ENCODE measurements around the gene TBL1Y. TPM values are rescaled to one million over a fixed set of nuclear protein-coding genes. Genes with fewer than 3 reads are reported as not detected.
"Not testable (repeated sequence)": the region's sequence is repeated elsewhere in the genome, so short reads cannot be mapped to it uniquely, and the experiment has no call there.

The TBL1Y gene
- total and polyA plus RNA-seq, 2 donors from 2014 or later: 0.54 TPM; not detected in 1

DNA sequence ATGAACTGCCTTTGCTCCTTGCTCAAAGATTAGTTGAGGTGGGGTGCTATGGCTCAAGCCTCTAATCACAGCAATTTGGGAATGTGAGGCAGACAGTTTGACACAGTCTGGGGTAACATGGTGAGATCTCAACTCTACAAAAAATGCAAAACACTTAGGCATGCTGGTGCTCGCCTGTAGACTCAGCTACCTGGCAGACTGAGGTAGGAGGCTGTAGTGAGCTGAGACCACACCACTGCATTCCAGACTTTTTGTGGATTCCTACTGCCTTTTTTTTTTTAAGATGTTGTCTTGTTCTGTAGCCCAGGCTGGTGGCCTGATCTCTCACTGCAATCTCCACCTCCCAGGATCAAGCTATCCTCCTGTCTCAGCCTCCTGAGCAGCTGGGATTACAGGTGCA lies 2.9 kb upstream of the TBL1Y start:
- no peak for FAIRE-seq
- no peaks in the 10 kb centered on the region for H3K36me3 ChIP-seq (ENCODE audit: control insufficient read depth in 2 of 3, insufficient read depth in 3 of 3, low read length in 3 of 3)
- TF ChIP-seq, protein P1, sequence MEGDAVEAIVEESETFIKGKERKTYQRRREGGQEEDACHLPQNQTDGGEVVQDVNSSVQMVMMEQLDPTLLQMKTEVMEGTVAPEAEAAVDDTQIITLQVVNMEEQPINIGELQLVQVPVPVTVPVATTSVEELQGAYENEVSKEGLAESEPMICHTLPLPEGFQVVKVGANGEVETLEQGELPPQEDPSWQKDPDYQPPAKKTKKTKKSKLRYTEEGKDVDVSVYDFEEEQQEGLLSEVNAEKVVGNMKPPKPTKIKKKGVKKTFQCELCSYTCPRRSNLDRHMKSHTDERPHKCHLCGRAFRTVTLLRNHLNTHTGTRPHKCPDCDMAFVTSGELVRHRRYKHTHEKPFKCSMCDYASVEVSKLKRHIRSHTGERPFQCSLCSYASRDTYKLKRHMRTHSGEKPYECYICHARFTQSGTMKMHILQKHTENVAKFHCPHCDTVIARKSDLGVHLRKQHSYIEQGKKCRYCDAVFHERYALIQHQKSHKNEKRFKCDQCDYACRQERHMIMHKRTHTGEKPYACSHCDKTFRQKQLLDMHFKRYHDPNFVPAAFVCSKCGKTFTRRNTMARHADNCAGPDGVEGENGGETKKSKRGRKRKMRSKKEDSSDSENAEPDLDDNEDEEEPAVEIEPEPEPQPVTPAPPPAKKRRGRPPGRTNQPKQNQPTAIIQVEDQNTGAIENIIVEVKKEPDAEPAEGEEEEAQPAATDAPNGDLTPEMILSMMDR (IDR thresholded peaks at IDR 0.05; ENCODE audit: borderline replicate concordance, extremely low read depth, insufficient read depth): no peak
- no peak for DNase-seq
- H3K9ac ChIP-seq (ENCODE audit: low read length in 3 of 3): no peak overlapping the region
- H3K27ac ChIP-seq (ENCODE audit: low read depth in 2 of 2, low read length in 2 of 2): no peak overlapping the region
- H3K9me3 ChIP-seq (ENCODE audit: control insufficient read depth in 2 of 3, insufficient read depth in 1 of 3, low read length in 3 of 3): no peaks in the 10 kb centered on the region
- H3K4me3 ChIP-seq (ENCODE audit: low read length in 3 of 3): no peak overlapping the region
- intact Hi-C loops (cut with DNase I): no loop called here
- H3K27me3 ChIP-seq (ENCODE audit: control insufficient read depth, insufficient read depth, low read length): no peaks in the 10 kb centered on the region
- no peaks in the 10 kb centered on the region for H3K4me1 ChIP-seq (ENCODE audit: control insufficient read depth in 2 of 3, insufficient read depth in 2 of 3, low read depth in 1 of 3, low read length in 3 of 3)

DNA sequence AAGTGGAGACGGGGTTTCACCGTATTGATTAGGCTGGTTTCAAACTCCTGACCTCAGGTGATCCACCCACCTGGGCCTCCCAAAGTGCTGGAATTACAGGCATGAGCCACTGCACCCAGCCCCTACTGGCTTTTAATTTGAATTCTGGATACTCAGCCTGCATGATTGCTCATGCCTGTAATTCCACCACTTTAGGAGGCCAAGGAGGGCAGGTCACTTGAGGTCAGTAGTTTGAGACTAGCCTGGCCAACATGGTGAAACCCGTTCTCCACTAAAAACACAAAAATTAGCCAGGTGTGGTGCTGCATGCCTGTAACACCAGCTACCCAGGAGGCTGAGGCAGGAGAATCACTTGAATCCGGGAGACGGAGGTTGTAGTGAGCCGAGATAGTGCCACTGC lies 2.5 kb upstream of the TBL1Y start:
- H3K36me3 ChIP-seq (ENCODE audit: control insufficient read depth in 2 of 3, insufficient read depth in 3 of 3, low read length in 3 of 3); H3K4me1 ChIP-seq (ENCODE audit: control insufficient read depth in 2 of 3, insufficient read depth in 2 of 3, low read depth in 1 of 3, low read length in 3 of 3); H3K9ac ChIP-seq (ENCODE audit: low read length in 3 of 3); FAIRE-seq; intact Hi-C loops (cut with DNase I); H3K4me3 ChIP-seq (ENCODE audit: low read length in 3 of 3); H3K9me3 ChIP-seq (ENCODE audit: control insufficient read depth in 2 of 3, insufficient read depth in 1 of 3, low read length in 3 of 3); H3K27me3 ChIP-seq (ENCODE audit: control insufficient read depth, insufficient read depth, low read length); H3K27ac ChIP-seq (ENCODE audit: low read depth in 2 of 2, low read length in 2 of 2): not testable (repeated sequence)
- DNase-seq: peak in 2 of 5 donors; percentile 46 to 63

DNA sequence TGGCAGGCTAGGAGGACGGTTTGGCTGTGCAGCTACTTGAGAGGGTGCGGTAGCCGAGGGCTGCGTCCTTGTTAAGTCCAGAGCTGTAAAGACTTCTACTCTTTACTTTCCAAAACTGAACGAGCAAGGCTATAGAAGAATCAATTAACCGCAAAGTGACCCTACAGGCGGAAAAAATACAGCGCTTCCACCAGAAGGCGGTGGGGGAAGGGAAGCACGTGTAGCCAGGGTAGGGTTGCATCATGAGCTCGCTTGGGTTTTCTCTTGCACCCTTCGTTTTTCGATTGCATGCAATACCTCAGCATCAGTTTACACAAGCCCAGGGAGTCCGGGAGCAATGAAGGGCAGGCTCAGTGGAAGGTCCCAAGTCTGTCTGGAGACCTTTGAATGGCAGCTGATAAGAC lies 1.4 kb upstream of the TBL1Y start:
- no peak overlapping the region for H3K27ac ChIP-seq (ENCODE audit: low read depth in 2 of 2, low read length in 2 of 2)
- intact Hi-C loops (cut with DNase I): no loop called here
- no peak for FAIRE-seq

DNA sequence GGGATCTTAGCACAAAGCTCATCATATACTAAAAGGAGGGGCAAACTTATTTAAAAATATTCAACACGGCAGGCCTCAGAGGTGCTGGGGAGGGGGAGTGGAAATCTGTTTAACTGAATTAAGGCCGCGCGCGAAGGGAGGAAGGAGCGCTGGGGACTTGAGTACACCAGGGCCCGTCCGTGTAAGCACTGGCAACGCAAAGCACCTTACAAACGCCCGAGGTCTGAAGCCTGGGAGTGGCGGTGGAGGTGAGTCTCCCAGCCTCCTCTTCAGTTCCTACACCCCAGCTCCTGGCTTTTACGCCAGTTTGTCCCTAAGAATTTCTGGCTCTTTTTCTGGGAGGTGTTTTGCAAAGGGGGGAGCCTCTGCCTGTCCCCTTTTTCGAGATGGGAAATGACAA lies 641 bp upstream of the TBL1Y start:
- no peak overlapping the region for H3K27ac ChIP-seq (ENCODE audit: low read depth in 2 of 2, low read length in 2 of 2)
- peak in 2 of 5 donors; percentile 35 to 60 for DNase-seq

More for the DNA sequence above, 1.4 kb upstream of the TBL1Y start:
- Histone ChIP-seq H3K9ac (ENCODE audit: low read length in 3 of 3) (no peak overlapping the region), H3K27me3 (ENCODE audit: control insufficient read depth, insufficient read depth, low read length) (no peaks in the 10 kb centered on the region), H3K36me3 (ENCODE audit: control insufficient read depth in 2 of 3, insufficient read depth in 3 of 3, low read length in 3 of 3) (no peaks in the 10 kb centered on the region), H3K4me1 (ENCODE audit: control insufficient read depth in 2 of 3, insufficient read depth in 2 of 3, low read depth in 1 of 3, low read length in 3 of 3) (no peaks in the 10 kb centered on the region), H3K4me3 (ENCODE audit: low read length in 3 of 3) (peak overlapping the region in 1 of 3 donors; percentile 59), H3K9me3 (ENCODE audit: control insufficient read depth in 2 of 3, insufficient read depth in 1 of 3, low read length in 3 of 3) (no peaks in the 10 kb centered on the region)
- TF ChIP-seq, protein P1 (IDR thresholded peaks at IDR 0.05; ENCODE audit: borderline replicate concordance, extremely low read depth, insufficient read depth): no peak
- peak in 2 of 5 donors; percentile 75 to 87 for DNase-seq

More for the DNA sequence above, 641 bp upstream of the TBL1Y start:
- Histone ChIP-seq H3K9ac (ENCODE audit: low read length in 3 of 3) (peak overlapping the region in 1 of 3 donors; percentile 26), H3K36me3 (ENCODE audit: control insufficient read depth in 2 of 3, insufficient read depth in 3 of 3, low read length in 3 of 3) (no peaks in the 10 kb centered on the region), H3K4me3 (ENCODE audit: low read length in 3 of 3) (peak overlapping the region in 2 of 3 donors; percentile 34 to 59), H3K27me3 (ENCODE audit: control insufficient read depth, insufficient read depth, low read length) (no peaks in the 10 kb centered on the region), H3K9me3 (ENCODE audit: control insufficient read depth in 2 of 3, insufficient read depth in 1 of 3, low read length in 3 of 3) (no peaks in the 10 kb centered on the region), H3K4me1 (ENCODE audit: control insufficient read depth in 2 of 3, insufficient read depth in 2 of 3, low read depth in 1 of 3, low read length in 3 of 3) (no peaks in the 10 kb centered on the region)
- intact Hi-C loops (cut with DNase I): no loop called here
- TF ChIP-seq, protein P1 (IDR thresholded peaks at IDR 0.05; ENCODE audit: borderline replicate concordance, extremely low read depth, insufficient read depth): no peak
- no peak for FAIRE-seq

Data from kidney (tissue), 14 donors.